Measurements from ENCODE around the gene BMP5. TPM values are rescaled to one million over a fixed set of nuclear protein-coding genes. Genes with fewer than 3 reads are reported as not detected.

BMP5 gene
- total RNA-seq, 3 donors from 2014 or later (not counting 1 experiment from before 2014, with no cell fraction given), result not detected

GRCh38 chr6:55868771-55869479 lies 6.5 kb downstream of the BMP5 start:
- TF ChIP-seq, protein P1, sequence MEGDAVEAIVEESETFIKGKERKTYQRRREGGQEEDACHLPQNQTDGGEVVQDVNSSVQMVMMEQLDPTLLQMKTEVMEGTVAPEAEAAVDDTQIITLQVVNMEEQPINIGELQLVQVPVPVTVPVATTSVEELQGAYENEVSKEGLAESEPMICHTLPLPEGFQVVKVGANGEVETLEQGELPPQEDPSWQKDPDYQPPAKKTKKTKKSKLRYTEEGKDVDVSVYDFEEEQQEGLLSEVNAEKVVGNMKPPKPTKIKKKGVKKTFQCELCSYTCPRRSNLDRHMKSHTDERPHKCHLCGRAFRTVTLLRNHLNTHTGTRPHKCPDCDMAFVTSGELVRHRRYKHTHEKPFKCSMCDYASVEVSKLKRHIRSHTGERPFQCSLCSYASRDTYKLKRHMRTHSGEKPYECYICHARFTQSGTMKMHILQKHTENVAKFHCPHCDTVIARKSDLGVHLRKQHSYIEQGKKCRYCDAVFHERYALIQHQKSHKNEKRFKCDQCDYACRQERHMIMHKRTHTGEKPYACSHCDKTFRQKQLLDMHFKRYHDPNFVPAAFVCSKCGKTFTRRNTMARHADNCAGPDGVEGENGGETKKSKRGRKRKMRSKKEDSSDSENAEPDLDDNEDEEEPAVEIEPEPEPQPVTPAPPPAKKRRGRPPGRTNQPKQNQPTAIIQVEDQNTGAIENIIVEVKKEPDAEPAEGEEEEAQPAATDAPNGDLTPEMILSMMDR (IDR thresholded peaks at IDR 0.05), result no peak
- Mint-ChIP-seq H3K27me3 (ENCODE audit: low read depth in 2 of 2) (no peaks in the 10 kb centered on the region), H3K36me3 (no peaks in the 10 kb centered on the region), H3K4me3 (no peak overlapping the region), H3K9me3 (peaks cover 2 to 3% of the 10 kb centered on the region in 2 donors), H3K27ac (no peak overlapping the region), H3K4me1 (no peaks in the 10 kb centered on the region)
- intact Hi-C loops (cut with micrococcal nuclease), result no loop called here
- Histone ChIP-seq H3K4me1 (ENCODE audit: control insufficient read depth, insufficient read depth, low read length) (no peaks in the 10 kb centered on the region), H3K36me3 (ENCODE audit: control insufficient read depth, insufficient read depth, low read length) (no peaks in the 10 kb centered on the region), H3K9me3 (ENCODE audit: control insufficient read depth, insufficient read depth, low read length) (no peaks in the 10 kb centered on the region), H3K27me3 (ENCODE audit: control insufficient read depth, insufficient read depth, low read length) (no peaks in the 10 kb centered on the region), H3K4me3 (ENCODE audit: low read length) (no peak overlapping the region), H3K27ac (ENCODE audit: low read length) (no peak overlapping the region)
- WGBS (ENCODE audit: insufficient coverage), result 46% methylated on average over 1 of the region's 5 CpGs
- no peak for DNase-seq
- ATAC-seq, result no peak

GRCh38 chr6:55868176-55868575 lies 7.2 kb downstream of the BMP5 start:
- Histone ChIP-seq H3K4me3 (ENCODE audit: low read length) (no peak overlapping the region), H3K27ac (ENCODE audit: low read length) (no peak overlapping the region), H3K27me3 (ENCODE audit: control insufficient read depth, insufficient read depth, low read length) (no peaks in the 10 kb centered on the region), H3K4me1 (ENCODE audit: control insufficient read depth, insufficient read depth, low read length) (no peaks in the 10 kb centered on the region), H3K36me3 (ENCODE audit: control insufficient read depth, insufficient read depth, low read length) (no peaks in the 10 kb centered on the region), H3K9me3 (ENCODE audit: control insufficient read depth, insufficient read depth, low read length) (no peaks in the 10 kb centered on the region)
- Mint-ChIP-seq H3K4me1 (no peaks in the 10 kb centered on the region), H3K36me3 (no peaks in the 10 kb centered on the region), H3K27me3 (ENCODE audit: low read depth in 2 of 2) (no peaks in the 10 kb centered on the region), H3K9me3 (peaks cover 2 to 3% of the 10 kb centered on the region in 2 donors), H3K4me3 (no peak overlapping the region), H3K27ac (no peak overlapping the region)
- intact Hi-C loops (cut with micrococcal nuclease), result no loop called here
- TF ChIP-seq, protein P1 (IDR thresholded peaks at IDR 0.05), result no peak
- WGBS (ENCODE audit: insufficient coverage), result no CpG with 5 or more reads among the region's 1 CpG
- DNase-seq (no peak), ATAC-seq (no peak)

DNA sequence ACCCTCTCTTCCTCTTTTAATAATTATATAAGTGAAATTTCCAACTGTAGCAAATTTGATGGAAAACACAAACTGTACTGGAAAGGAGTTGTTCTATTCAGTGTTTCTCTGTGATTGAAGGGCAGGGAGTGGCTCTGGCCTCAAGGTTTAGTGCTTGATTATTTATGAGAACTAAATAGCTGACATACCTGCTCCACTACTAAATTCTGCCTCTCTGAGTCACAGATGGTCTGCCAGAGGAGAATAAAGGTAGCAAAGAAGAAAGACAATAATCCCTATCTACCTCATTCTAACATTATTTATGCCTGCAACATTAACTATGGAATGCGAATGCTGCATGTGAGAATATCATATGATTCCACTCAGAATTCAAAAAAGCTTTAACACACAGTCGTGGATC lies 9.3 kb downstream of the BMP5 start:
- Mint-ChIP-seq H3K27ac (no peak overlapping the region), H3K9me3 (peaks cover 3% of the 10 kb centered on the region in 2 donors)

More for the DNA sequence above, 9.3 kb downstream of the BMP5 start:
- Histone ChIP-seq H3K4me1 (ENCODE audit: control insufficient read depth, insufficient read depth, low read length) (no peaks in the 10 kb centered on the region), H3K4me3 (ENCODE audit: low read length) (no peak overlapping the region), H3K9me3 (ENCODE audit: control insufficient read depth, insufficient read depth, low read length) (no peaks in the 10 kb centered on the region), H3K27me3 (ENCODE audit: control insufficient read depth, insufficient read depth, low read length) (no peaks in the 10 kb centered on the region), H3K36me3 (ENCODE audit: control insufficient read depth, insufficient read depth, low read length) (no peaks in the 10 kb centered on the region), H3K27ac (ENCODE audit: low read length) (no peak overlapping the region)
- TF ChIP-seq, protein P1 (IDR thresholded peaks at IDR 0.05), result no peak
- WGBS (ENCODE audit: insufficient coverage), result 72% methylated on average over 2 of the region's 2 CpGs
- Mint-ChIP-seq H3K36me3 (no peaks in the 10 kb centered on the region), H3K27me3 (ENCODE audit: low read depth in 2 of 2) (no peaks in the 10 kb centered on the region), H3K4me1 (no peaks in the 10 kb centered on the region), H3K4me3 (no peak overlapping the region)
- no peak for DNase-seq
- ATAC-seq, result no peak
- intact Hi-C loops (cut with micrococcal nuclease), result no loop called here
